HEK293 (cell line): ENCODE data around the gene ZNF711.

Experiments
- CTCF ChIA-PET: fragments of 350-600 bp; formaldehyde crosslinking; extraction: SDS; loops from one replicate; lab custom pipeline; 2021; ENCODE audit warnings: antibody characterized with exemption; lab: Yijun Ruan, JAX
- POLR2A ChIA-PET: fragments of 300-600 bp; formaldehyde crosslinking; extraction: SDS; loops from one replicate; lab custom pipeline; 2020; ENCODE audit warnings: antibody characterized with exemption, inconsistent platforms; lab: Yijun Ruan, JAX
- H3K27ac ChIP-seq: fragments of 200-500 bp; sonication (Bioruptor generic); 2 replicates; pipeline ENCODE4 v1.5.1; 2014; ENCODE audit warnings: low read depth, low read length, control low read depth, inconsistent platforms; ENCODE audit errors: extremely low read depth
- H3K36me3 ChIP-seq, 2 experiments: fragments of 200-500 bp in 1 of 2; sonication (Bioruptor generic) in 1 of 2; 1 replicate in 1 of 2; 2 replicates in 1 of 2; pipeline ENCODE4 v1.5.1; 2014 to 2017; ENCODE audit warnings: inconsistent platforms in 2 of 2, low read length in 2 of 2; ENCODE audit not compliant: control insufficient read depth in 2 of 2, insufficient read depth in 1 of 2
- H3K4me1 ChIP-seq: fragments of 200-500 bp; sonication (Bioruptor generic); 2 replicates; pipeline ENCODE4 v1.5.1; 2014; ENCODE audit warnings: mild to moderate bottlenecking, low read length, inconsistent platforms; ENCODE audit not compliant: control insufficient read depth, insufficient read depth
- H3K4me3 ChIP-seq: 2 replicates; pipeline ENCODE4 v1.5.1; 2011; ENCODE audit warnings: low read depth, mild to moderate bottlenecking, control low read depth, low read length, moderate library complexity
- H3K9me3 ChIP-seq: fragments of 200-500 bp; sonication (Bioruptor generic); 2 replicates; pipeline ENCODE4 v1.5.1; 2014; ENCODE audit warnings: low read depth, low read length, inconsistent platforms; ENCODE audit not compliant: control insufficient read depth, insufficient read depth
- GLIS1 ChIP-seq: fragments of 450-650 bp; formaldehyde crosslinking; IDR thresholded peaks from 2 replicates; pipeline ENCODE4 v1.5.1; 2016; ENCODE audit warnings: missing biosample characterization, missing genetic modification characterization
- PRDM10 ChIP-seq: fragments of 450-650 bp; formaldehyde crosslinking; IDR thresholded peaks from 2 replicates; pipeline ENCODE4 v1.5.1; 2016; ENCODE audit warnings: missing biosample characterization, missing genetic modification characterization
- REST ChIP-seq: fragments of 450-650 bp; formaldehyde crosslinking; IDR thresholded peaks from 2 replicates; pipeline ENCODE4 v1.5.1; 2016; ENCODE audit warnings: missing biosample characterization, missing genetic modification characterization
- ZNF140 ChIP-seq: fragments of 450-650 bp; formaldehyde crosslinking; IDR thresholded peaks from 2 replicates; pipeline ENCODE4 v1.5.1; 2016; ENCODE audit warnings: missing biosample characterization, missing genetic modification characterization
- ZNF155 ChIP-seq: fragments of 450-650 bp; formaldehyde crosslinking; IDR thresholded peaks from 2 replicates; pipeline ENCODE4 v1.5.1; 2016; ENCODE audit warnings: missing biosample characterization, missing genetic modification characterization
- ZNF157 ChIP-seq: fragments of 450-650 bp; formaldehyde crosslinking; IDR thresholded peaks from 2 replicates; pipeline ENCODE4 v1.5.1; 2016; ENCODE audit warnings: missing biosample characterization, missing genetic modification characterization
- ZNF302 ChIP-seq: fragments of 450-650 bp; formaldehyde crosslinking; IDR thresholded peaks from 2 replicates; pipeline ENCODE4 v1.5.1; 2016; ENCODE audit warnings: missing biosample characterization, missing genetic modification characterization, low read depth
- ZNF311 ChIP-seq: fragments of 450-650 bp; formaldehyde crosslinking; IDR thresholded peaks from 2 replicates; pipeline ENCODE4 v1.5.1; 2017; ENCODE audit warnings: missing biosample characterization, missing genetic modification characterization, borderline replicate concordance
- ZNF501 ChIP-seq: fragments of 450-650 bp; formaldehyde crosslinking; IDR thresholded peaks from 2 replicates; pipeline ENCODE4 v1.5.1; 2016; ENCODE audit warnings: missing biosample characterization, missing genetic modification characterization
- ZNF514 ChIP-seq: fragments of 450-650 bp; formaldehyde crosslinking; IDR thresholded peaks from 2 replicates; pipeline ENCODE4 v1.5.1; 2016; ENCODE audit warnings: missing biosample characterization, missing genetic modification characterization
- ZNF530 ChIP-seq: fragments of 450-650 bp; formaldehyde crosslinking; IDR thresholded peaks from 2 replicates; pipeline ENCODE4 v1.5.1; 2016; ENCODE audit warnings: low read depth, missing biosample characterization, missing genetic modification characterization
- ZNF544 ChIP-seq: fragments of 450-650 bp; formaldehyde crosslinking; IDR thresholded peaks from 2 replicates; pipeline ENCODE4 v1.5.0; 2017; ENCODE audit warnings: missing biosample characterization, missing genetic modification characterization
- ZNF600 ChIP-seq: fragments of 450-650 bp; formaldehyde crosslinking; IDR thresholded peaks from 2 replicates; pipeline ENCODE4 v1.5.1; 2016; ENCODE audit warnings: missing biosample characterization, missing genetic modification characterization
- ZNF707 ChIP-seq: fragments of 450-650 bp; formaldehyde crosslinking; IDR thresholded peaks from 2 replicates; pipeline ENCODE4 v1.5.1; 2016; ENCODE audit warnings: missing biosample characterization, missing genetic modification characterization
- ZNF747 ChIP-seq: fragments of 450-650 bp; formaldehyde crosslinking; IDR thresholded peaks from 2 replicates; pipeline ENCODE4 v1.5.1; 2016; ENCODE audit warnings: missing biosample characterization, missing genetic modification characterization
- ZNF791 ChIP-seq: fragments of 450-650 bp; formaldehyde crosslinking; IDR thresholded peaks from 2 replicates; pipeline ENCODE4 v1.5.1; 2016; ENCODE audit warnings: missing biosample characterization, missing genetic modification characterization
- ZNF837 ChIP-seq: fragments of 450-650 bp; formaldehyde crosslinking; IDR thresholded peaks from 2 replicates; pipeline ENCODE4 v1.5.1; 2016; ENCODE audit warnings: missing biosample characterization, missing genetic modification characterization
- TF ChIP-seq, protein P1 (sequence below): fragments of 450-650 bp; formaldehyde crosslinking; IDR thresholded peaks from 2 replicates; pipeline ENCODE4 v1.5.1; 2016; ENCODE audit warnings: missing biosample characterization, missing genetic modification characterization

ZNF711 gene

GRCh38 chrX:85203461-85203970 lies 40.3 kb upstream of the ZNF711 start:
- POLR2A ChIA-PET: no interaction called here

More at GRCh38 chrX:85203461-85203970, 40.3 kb upstream of the ZNF711 start:
- CTCF ChIA-PET: no interaction called here
- Histone ChIP-seq H3K9me3 (no peaks in the 10 kb centered on the region), H3K27ac (no peak overlapping the region), H3K4me3 (no peak overlapping the region), H3K4me1 (no peaks in the 10 kb centered on the region), H3K36me3 (no peaks in the 10 kb centered on the region)
- TF ChIP-seq ZNF155 (tag by site-specific recombination) (no peak), ZNF600 (tag by site-specific recombination) (no peak), ZNF140 (no peak), ZNF501 (tag by site-specific recombination) (no peak), ZNF791 (tag by site-specific recombination) (no peak), ZNF514 (tag by site-specific recombination) (no peak), ZNF302 (tag by site-specific recombination) (no peak), GLIS1 (no peak), PRDM10 (tag by site-specific recombination) (no peak), ZNF157 (tag by site-specific recombination) (no peak), ZNF311 (tag by site-specific recombination) (no peak), REST (tag by site-specific recombination) (no peak), ZNF837 (tag by site-specific recombination) (no peak), ZNF707 (no peak), ZNF747 (tag by site-specific recombination) (no peak), ZNF544 (tag by site-specific recombination) (no peak), ZNF530 (tag by site-specific recombination) (no peak)
- TF ChIP-seq, protein P1, sequence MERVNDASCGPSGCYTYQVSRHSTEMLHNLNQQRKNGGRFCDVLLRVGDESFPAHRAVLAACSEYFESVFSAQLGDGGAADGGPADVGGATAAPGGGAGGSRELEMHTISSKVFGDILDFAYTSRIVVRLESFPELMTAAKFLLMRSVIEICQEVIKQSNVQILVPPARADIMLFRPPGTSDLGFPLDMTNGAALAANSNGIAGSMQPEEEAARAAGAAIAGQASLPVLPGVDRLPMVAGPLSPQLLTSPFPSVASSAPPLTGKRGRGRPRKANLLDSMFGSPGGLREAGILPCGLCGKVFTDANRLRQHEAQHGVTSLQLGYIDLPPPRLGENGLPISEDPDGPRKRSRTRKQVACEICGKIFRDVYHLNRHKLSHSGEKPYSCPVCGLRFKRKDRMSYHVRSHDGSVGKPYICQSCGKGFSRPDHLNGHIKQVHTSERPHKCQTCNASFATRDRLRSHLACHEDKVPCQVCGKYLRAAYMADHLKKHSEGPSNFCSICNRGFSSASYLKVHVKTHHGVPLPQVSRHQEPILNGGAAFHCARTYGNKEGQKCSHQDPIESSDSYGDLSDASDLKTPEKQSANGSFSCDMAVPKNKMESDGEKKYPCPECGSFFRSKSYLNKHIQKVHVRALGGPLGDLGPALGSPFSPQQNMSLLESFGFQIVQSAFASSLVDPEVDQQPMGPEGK (tag by site-specific recombination): no peak
